Stimulated activated CD8-positive, alpha-beta memory T cell treated with anti-CD3 and anti-CD28 coated beads, Interleukin-4, amount 100 ng/mL, for 48 hours (primary cell): Measurements from ENCODE around the gene SERPINE1.
"Not testable (repeated sequence)": the region's sequence is repeated elsewhere in the genome, so short reads cannot be mapped to it uniquely, and the experiment has no call there.

ENCODE experiments used
- DNase-seq: peaks from one replicate; pipeline ENCODE4 v3.0.0-alpha.2; 2020

Gene SERPINE1

DNA sequence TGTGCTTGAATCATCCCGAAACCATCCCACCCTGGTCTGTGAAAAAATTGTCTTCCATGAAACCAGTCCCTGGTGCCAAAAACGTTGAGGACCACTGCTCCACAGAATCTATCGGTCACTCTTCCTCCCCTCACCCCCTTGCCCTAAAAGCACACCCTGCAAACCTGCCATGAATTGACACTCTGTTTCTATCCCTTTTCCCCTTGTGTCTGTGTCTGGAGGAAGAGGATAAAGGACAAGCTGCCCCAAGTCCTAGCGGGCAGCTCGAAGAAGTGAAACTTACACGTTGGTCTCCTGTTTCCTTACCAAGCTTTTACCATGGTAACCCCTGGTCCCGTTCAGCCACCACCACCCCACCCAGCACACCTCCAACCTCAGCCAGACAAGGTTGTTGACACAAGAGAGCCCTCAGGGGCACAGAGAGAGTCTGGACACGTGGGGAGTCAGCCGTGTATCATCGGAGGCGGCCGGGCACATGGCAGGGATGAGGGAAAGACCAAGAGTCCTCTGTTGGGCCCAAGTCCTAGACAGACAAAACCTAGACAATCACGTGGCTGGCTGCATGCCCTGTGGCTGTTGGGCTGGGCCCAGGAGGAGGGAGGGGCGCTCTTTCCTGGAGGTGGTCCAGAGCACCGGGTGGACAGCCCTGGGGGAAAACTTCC, 784 bp upstream of the SERPINE1 start:
- no peak for DNase-seq

GRCh38 chr7:101127460-101128039, 646 bp downstream of the SERPINE1 start:
- no peak for DNase-seq

GRCh38 chr7:101128040-101128834, 1.3 kb downstream of the SERPINE1 start:
- no peak for DNase-seq

DNA sequence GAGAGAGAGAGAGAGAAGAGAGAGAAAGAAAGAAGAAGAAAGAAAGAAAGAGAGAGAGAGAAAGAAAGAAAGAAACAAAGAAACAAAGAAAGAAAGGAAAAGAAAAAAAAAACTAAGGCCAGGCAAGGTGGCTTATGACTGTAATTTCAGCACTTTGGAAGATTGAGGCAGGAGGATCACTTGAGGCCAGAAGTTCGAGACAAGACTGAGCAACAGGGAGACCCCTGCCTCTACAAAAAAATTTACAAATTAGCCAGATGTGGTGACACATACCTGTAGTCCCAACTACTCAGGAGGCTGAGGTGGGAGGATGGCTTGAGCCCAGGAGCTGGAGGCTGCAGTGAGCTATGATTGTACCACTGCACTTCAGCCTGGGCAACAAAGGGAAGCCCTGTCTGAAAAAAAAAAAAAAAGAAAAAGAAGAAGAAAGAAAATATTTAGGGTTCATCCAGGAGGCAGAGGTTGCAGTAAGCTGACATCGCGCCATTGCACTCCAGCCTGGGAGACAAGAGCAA, 2.8 kb downstream of the SERPINE1 start:
- DNase-seq, result no peak

DNA sequence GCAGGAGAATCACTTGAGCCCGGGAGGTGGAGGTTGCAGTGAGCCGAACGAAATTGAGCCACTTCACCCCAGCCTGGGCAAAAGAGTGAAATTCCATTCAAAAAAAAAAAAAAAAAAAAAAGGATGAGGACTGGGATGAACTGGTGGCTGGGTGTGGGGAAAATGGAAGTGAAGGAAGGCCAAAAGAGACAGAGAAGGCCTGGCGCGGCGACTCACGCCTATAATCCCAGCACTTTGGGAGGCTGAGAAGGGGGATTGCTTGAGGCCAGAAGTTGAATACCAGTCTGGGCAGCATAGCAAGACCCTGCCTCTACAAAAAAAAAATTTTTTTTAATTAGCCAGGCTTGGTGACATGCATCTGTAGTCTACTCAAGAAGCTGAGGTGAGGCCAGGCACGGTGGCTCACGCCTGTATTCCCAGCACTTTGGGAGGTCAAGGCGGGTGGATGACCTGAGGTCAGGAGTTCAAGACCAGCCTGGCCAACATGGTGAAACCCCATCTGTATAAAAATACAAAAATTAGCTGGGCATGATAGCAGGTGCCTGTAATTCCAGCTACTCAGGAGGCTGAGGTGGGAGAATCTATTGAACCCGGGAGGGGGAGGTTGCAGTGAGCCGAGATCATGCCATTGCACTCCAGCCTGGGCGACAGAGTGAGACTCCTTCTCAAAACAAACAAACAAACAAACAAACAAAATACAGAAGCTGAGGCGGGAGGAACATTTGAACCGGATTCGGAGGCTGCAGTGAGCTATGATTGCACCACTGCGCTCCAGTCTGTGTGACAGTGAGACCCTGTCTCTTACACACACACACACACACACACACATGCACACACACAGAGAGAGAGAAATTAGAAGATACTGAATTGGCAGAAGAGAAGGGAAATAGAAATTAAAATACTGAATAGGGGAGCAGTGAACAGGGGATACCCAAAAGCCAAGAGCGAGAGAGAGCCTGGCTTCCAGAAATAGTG, 6.0 kb downstream of the SERPINE1 start:
- not testable (repeated sequence) for DNase-seq

DNA sequence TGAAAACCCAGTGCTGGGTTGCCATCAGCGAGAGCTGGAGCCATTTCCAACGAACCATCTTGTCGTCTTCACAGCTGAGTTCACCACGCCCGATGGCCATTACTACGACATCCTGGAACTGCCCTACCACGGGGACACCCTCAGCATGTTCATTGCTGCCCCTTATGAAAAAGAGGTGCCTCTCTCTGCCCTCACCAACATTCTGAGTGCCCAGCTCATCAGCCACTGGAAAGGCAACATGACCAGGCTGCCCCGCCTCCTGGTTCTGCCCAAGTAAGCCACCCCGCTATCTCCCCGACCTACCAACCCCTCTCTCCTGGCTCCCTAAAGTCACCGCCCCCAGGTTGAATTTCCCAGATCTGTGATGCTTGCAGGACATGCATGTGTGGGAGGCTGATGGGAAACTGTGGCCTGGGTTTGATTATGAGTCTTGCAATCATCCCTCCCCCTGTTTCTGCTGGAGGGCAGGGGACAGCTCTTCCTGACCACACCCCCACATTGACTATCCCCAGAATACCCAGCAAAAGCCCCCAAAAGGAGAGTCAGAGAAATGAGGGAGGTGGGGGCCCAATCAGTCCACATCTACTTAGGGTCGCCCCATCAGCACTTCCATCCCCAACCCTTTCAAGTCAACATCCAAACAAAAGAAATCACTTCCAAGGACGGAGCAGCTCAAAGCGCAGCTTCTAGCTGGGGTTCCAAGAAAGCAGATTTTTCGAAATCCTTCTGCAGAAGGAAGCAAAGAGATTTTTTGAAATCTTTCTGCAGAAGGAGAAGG, 6.9 kb downstream of the SERPINE1 start:
- no peak for DNase-seq

DNA sequence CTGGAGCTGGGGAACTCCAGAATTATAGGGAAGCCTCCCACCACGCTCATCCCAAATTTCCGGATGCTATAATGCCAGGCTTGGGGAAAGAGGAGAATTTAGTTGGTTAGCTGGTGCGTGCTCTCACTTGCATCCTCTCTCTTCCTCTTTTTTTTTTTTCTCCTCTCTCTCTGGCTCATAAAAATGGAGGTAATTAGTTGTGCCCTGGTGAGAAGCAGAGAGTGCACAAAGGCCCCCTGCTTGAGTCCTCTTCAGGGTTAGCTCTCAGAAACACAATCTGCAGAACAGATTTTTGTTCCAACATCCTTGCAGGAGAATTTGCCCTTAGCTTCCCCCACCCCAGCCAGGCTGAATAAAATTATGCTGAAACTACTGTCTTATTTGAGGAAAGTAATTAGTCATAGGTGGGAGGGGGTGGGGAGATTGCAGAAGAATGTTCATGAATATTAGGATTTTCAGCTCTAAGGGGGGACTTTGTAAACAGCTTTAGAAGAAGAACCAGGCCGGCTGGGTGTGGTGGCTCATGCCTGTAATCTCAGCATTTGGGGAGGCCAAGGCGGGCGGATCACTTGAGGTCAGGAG, 7.6 kb downstream of the SERPINE1 start:
- DNase-seq, result no peak

DNA sequence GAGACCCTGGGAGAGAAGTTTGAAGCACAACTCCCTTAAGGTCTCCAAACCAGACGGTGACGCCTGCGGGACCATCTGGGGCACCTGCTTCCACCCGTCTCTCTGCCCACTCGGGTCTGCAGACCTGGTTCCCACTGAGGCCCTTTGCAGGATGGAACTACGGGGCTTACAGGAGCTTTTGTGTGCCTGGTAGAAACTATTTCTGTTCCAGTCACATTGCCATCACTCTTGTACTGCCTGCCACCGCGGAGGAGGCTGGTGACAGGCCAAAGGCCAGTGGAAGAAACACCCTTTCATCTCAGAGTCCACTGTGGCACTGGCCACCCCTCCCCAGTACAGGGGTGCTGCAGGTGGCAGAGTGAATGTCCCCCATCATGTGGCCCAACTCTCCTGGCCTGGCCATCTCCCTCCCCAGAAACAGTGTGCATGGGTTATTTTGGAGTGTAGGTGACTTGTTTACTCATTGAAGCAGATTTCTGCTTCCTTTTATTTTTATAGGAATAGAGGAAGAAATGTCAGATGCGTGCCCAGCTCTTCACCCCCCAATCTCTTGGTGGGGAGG, 10.8 kb downstream of the SERPINE1 start:
- DNase-seq, result no peak

GRCh38 chr7:101138213-101138870, 11.4 kb downstream of the SERPINE1 start:
- DNase-seq, result peak; percentile 90

DNA sequence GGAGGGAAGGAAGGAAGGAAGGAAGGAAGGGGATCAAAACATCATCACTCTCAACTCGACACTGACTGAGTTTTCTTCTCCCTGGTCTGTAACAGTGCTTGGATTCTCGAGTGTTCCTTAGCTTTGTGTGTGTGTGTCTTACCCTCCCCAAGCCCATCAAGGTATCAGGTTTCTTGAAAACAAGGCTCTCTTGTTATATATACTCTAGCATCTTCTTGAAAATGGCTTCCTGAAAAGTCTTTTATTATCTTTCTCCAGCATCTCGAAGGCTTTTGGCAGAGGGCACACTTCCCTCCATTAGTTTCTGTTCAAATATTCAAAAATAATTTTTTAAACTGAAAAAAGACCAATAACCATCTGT, 13.4 kb downstream of the SERPINE1 start:
- DNase-seq, result no peak

- no peak for DNase-seq
These were observed 14.0 kb downstream of the SERPINE1 start for GRCh38 chr7:101140746-101141382.

DNA sequence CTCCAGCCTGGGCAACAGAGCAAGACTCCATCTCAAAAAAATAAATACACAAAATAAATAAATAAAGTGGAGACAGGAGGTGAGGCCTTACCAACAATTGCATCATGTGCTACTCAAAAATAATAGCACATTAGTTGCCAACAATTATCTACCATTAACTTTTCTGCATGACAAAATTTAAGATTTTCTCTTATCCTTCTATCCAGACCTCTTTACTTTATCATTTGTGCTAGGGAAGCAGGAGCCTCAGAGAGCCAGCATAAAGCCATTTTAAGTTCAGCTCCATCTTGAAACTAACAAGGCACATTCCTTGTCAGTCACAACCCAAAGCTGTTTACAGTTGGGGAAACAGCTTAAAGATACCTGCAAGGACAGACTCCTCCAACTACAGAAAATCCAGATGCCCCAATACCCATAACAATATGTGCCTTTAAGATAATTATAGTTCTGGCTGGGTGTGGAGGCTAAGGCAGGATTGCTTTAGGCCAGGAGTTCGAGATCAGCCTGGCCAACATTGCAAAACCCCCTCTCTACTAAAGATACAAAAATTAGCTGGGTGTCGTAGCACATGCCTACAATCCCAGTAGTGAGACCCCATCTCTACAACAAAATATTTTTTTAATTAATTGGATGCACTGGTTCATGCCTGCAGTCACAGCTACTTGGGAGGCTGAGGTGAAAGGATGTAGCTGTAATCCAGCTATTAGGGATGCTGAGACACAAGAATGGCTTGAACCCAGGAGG, 25.2 kb downstream of the SERPINE1 start:
- no peak for DNase-seq

- DNase-seq, result peak; percentile 94
These were observed 27.2 kb downstream of the SERPINE1 start, which contains the start of gene AP1S1 for GRCh38 chr7:101153969-101154692. AP1S1 (plus strand) TSS chr7:101154476; CDS start chr7:101154515, 39 bp downstream.

DNA sequence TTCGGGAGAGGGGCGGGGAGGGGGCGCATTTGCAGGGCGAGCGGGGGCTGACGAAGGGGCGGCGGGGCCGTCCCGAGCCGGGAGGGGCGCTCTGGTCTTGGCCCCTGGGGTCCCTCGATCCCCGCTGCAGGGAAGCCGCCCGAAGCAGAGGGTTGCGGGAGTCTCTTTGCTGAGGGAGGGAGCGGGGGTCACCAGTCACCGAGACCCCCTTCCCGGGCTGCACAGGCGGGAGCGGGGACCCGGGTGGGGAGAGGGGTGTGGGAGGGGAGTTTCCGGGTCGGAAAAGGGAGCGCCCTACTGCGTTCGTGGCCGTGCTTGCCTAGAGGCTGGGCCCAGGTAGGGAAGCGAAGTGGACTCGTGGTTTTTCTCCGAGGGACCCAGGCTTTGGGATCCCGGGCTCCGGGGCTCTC, 27.8 kb downstream of the SERPINE1 start:
- peak; percentile 33 for DNase-seq

DNA sequence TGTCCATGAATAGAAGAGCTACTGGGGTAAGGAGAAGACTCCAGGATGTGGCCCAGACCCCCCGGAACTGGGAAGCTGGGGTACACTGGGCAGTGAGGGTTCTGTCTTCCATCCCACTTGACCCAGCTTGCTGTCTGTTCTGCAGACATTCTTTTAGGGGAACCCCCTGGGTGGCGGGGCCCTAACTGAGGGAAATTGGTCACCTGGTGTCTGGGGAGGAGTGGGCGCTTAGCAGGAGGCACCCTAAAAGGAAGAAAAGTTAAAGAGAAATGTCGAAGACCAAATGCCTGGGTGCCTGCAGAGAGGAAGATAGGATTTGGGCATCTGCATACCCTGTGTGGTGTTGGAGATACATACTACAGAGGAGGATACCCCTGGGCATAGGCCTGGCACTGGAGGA, 28.4 kb downstream of the SERPINE1 start:
- DNase-seq, result peak; percentile 27

GRCh38 chr7:101156277-101156676, 29.4 kb downstream of the SERPINE1 start:
- DNase-seq, result no peak

DNA sequence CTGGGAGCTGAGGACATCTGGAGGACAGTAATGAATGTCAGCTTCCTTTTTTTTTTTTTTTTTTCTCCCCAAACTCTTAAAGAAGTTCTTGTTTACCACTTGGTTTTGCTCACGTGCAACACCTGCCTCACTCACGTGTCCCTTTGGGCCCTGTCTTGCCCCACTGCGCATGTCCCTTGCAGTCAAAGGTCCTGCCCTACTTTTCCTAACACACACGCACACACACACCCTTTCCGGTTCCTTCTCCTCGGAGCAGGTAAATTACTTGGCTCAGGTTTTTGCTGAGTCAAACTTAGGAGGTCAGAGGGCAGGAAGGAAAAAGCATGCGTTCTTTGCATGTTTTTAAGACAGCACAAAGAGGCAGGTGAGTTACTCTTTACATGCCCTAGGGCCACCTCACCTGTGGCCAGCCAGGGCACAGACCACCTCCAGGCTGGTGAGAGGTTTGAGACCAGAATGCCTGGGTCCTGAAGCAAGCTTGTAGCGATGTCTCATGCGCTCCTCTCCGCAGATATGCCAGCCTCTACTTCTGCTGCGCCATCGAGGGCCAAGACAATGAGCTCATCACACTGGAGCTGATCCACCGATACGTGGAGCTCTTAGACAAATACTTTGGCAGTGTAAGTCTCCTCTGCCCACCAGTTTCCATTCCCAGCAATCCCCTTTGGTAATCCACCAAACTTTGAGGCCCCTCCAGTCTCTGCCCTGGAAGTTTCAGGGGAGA, 30.1 kb downstream of the SERPINE1 start:
- DNase-seq, result no peak
